Pancreas (tissue), 10 donors: ENCODE data around the gene FOXM1. TPM values are rescaled to one million over a fixed set of nuclear protein-coding genes. Genes with fewer than 3 reads are reported as not detected.

Experiments used
- ATAC-seq, 4 donors: fragments of 200-7000 bp; cut with Tn5 transposase; one replicate each; pipeline versions ENCODE4 v1.8.0 to v1.9.1; 2020; ENCODE audit warnings: mild to moderate bottlenecking in 4 of 4, moderate library complexity in 4 of 4
- DNase-seq, 6 donors: peaks; one replicate each; pipeline ENCODE4 v3.0.0-alpha.2; 2020
- FAIRE-seq: peaks from 2 replicates; lab custom pipeline; 2012; peaks lifted over from hg19 to GRCh38; lab: Jason Lieb, UNC
- H3K27ac ChIP-seq, 4 donors: fragments of 200-600 bp; sonication (generic); 1 replicate in 3 of 4; 2 replicates in 1 of 4; pipeline versions ENCODE4 v1.5.0 to v1.8.0; 2020
- H3K27me3 ChIP-seq, 4 donors: fragments of 200-600 bp; one replicate each; pipeline ENCODE4 v1.8.0; 2021
- H3K36me3 ChIP-seq, 3 donors: fragments of 200-600 bp; sonication (generic) in 1 of 3; one replicate each; pipeline versions ENCODE4 v1.5.0 to v1.8.0; 2020 to 2021
- H3K4me1 ChIP-seq, 3 donors: fragments of 200-600 bp; one replicate each; pipeline ENCODE4 v1.8.0; 2021
- H3K4me3 ChIP-seq, 4 donors: fragments of 200-600 bp; sonication (generic) in 2 of 4; one replicate each; pipeline versions ENCODE4 v1.5.0 to v1.8.0; 2020 to 2021
- H3K9me3 ChIP-seq, 4 donors: fragments of 200-600 bp; one replicate each; pipeline ENCODE4 v1.8.0; 2021
- WGBS, 2 donors: extraction: QIAGEN DNeasy Blood & Tissue Kit; methylation state at CpG; one replicate each; pipeline ENCODE4 v1.1.7; 2013; 5-methylcytosine and 5-hydroxymethylcytosine counted together
- intact Hi-C, 3 donors: fragments of 100-400 bp; cut with DNase I; formaldehyde crosslinking; loops; one replicate each; pipeline versions ENCODE4 v1.11.1 to v1.14.2; 2022
- polyA plus RNA-seq, 2 donors: library from polyadenylated mRNA; stranded (reverse); fragments of 200-250 nt; gene quantifications; one replicate each; pipeline ENCODE4 v1.2.3, GENCODE V29; 2013
- total RNA-seq, 6 donors: library from RNA; stranded (reverse); fragmentation: NEBNext Ultra II Directional in 4 of 6; extraction: Animal tissue kit (Norgen Biotek cat#: 25700) in 4 of 6; gene quantifications; one replicate each; pipeline versions ENCODE4 v1.2.1 to v1.2.4, GENCODE V29; 2021 to 2023
- TF ChIP-seq, protein P1 (sequence below), 4 donors: fragments of 200-600 bp; sonication (generic) in 3 of 4; IDR thresholded peaks; one replicate each; pipeline versions ENCODE4 v1.5.0 to v1.8.0; 2021; ENCODE audit warnings: antibody characterized with exemption in 4 of 4
- donor health status: healthy with polysubstance abuse.
- donor health status: DM: no; HTN: no; CAD: no; lungs with moderate emphysema.
- donor health status: DM: no; HTN: no; CAD: no.
- donor health status: control.
- donor health status: control.
- donor health status: Bipolar disorder and iron deficiency.
- donor health status: DM: yes; HTN: yes; CAD: no.
- donor health status: DM: no; HTN: no; CAD: no.
- donor health status: DM: no; HTN: no; CAD: no.
- donor health status: DM: yes; HTN: yes; CAD: no.

Gene FOXM1
- total and polyA plus RNA-seq, 8 donors: 0.12 to 1.5 (median 0.60) TPM; not detected in 1

DNA sequence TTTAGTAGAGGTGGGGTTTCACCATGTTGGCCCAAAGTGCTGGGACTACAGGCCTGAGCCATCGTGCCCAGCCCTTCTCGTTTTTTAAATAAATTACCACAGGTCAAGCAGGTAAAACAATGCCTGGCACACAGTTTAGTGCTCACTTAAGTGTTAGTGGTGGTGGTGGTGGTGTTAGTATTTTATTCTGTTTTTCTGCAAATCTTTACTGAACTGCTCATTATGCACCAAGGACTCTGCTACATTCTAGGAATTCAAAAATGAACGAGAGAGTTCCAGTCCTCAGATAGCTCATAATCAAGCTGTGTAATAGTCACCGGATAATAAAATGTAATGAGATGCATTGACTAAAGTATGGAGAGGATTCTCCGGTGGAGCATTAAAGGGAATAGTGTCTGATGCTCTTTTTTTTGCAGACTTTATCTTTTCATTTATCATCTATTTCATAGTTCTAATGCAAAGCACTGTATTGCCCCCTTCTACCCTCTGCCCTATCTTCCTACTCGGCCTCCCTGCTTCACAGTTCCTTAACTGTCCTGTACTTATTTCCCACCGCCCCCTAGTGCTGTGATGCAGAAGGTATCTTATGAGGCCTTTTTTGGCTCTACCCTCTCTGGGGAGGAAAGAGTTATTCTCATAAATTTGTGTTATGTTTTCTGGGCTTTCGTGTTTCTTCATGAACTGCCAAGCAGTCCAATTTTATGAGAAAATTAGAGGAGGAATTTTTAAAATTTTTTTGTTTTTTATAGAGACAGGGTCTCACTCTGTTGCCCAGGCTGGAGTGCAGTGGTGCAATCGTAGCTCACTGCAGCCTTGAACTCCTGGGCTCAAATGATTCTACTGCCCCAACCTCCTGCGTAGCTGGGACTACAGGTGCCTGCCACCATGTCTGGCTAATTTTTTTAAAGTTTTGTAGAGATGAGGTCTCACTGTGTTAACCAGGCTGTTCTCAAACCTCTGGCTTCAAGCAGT lies 63.5 kb downstream of the FOXM1 start:
- ATAC-seq (peak; percentile 31 to 72 (median 52)), DNase-seq (peak in 1 of 6 donors; percentile 51), FAIRE-seq (no peak)
- H3K36me3 ChIP-seq: peaks cover 0 to 11% (median 7%) of the 10 kb centered on the region in 3 donors
- peak overlapping the region; percentile 90 to 96 (median 94) for H3K27ac ChIP-seq
- H3K4me3 ChIP-seq: peak overlapping the region; percentile 37 to 61 (median 57)
- TF ChIP-seq, protein P1, sequence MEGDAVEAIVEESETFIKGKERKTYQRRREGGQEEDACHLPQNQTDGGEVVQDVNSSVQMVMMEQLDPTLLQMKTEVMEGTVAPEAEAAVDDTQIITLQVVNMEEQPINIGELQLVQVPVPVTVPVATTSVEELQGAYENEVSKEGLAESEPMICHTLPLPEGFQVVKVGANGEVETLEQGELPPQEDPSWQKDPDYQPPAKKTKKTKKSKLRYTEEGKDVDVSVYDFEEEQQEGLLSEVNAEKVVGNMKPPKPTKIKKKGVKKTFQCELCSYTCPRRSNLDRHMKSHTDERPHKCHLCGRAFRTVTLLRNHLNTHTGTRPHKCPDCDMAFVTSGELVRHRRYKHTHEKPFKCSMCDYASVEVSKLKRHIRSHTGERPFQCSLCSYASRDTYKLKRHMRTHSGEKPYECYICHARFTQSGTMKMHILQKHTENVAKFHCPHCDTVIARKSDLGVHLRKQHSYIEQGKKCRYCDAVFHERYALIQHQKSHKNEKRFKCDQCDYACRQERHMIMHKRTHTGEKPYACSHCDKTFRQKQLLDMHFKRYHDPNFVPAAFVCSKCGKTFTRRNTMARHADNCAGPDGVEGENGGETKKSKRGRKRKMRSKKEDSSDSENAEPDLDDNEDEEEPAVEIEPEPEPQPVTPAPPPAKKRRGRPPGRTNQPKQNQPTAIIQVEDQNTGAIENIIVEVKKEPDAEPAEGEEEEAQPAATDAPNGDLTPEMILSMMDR (IDR thresholded peaks at IDR 0.05): peak in 3 of 4 donors; percentile 16 to 36 (median 31)
- H3K27me3 ChIP-seq: no peaks in the 10 kb centered on the region
- intact Hi-C loops: no loop called here
- peaks cover 8 to 12% (median 10%) of the 10 kb centered on the region in 3 donors for H3K4me1 ChIP-seq
- H3K9me3 ChIP-seq: no peaks in the 10 kb centered on the region
- 7 to 11% methylated on average over 10 of the region's 10 CpGs for WGBS, 2 donors

DNA sequence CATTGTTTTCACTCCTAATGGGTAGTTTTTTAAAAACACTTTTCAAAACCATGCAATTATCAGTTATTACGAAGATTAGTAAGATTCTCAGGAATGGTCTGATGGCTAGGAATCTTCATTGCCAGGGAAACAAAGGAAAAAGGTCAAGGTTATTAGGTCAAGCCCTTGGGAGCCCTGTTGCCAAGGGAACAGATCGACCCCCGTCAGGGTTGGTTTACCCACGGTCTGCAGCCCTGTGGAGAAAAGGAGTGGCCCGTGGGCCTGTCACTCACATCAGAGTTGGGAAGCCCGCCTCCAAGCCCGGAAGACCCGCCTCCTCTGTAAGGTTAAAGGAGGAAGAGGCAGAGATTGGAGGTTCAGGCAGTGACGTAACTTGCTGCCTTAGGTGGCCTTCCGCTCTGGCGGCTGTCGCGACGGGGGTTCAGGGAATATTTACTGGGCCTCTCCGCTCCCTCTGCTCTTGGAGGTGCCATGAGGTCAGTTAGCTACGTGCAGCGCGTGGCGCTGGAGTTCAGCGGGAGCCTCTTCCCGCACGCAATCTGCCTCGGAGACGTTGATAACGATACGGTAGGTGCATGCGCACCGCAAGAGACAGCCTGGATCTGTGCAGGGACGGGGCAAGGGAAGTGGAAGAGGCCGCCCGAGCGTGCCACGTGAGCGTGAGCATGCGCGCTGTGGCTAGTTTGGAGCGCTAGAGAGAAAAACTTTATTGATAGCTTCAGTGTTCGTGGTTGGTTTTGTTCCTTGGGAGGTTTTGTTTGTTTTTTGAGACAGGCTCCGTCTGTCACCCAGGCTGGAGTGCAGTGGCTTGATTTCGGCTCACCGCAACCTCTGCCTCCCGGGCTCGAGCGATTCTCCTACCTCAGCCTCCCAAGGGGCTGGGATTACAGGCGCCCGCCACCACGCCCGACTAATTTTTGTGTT lies 64.4 kb downstream of the FOXM1 start, which contains the start of gene ITFG2:
Gene ITFG2 (plus strand): TSS at position 379 of the 924 bp plus-strand sequence. CDS start 93 bp downstream, at position 472.
- intact Hi-C loops: no loop called here
- TF ChIP-seq, protein P1 (IDR thresholded peaks at IDR 0.05): no peak
- H3K36me3 ChIP-seq: peaks cover 0 to 2% (median 0%) of the 10 kb centered on the region in 3 donors
- DNase-seq (peak; percentile 92 to 99 (median 98)), FAIRE-seq (peak; percentile 91), ATAC-seq (peak; percentile 95 to 98 (median 95))
- no peaks in the 10 kb centered on the region for H3K27me3 ChIP-seq
- WGBS, 2 donors: 0% methylated on average over 48 of the region's 48 CpGs
- H3K4me1 ChIP-seq: peaks cover 8 to 12% (median 10%) of the 10 kb centered on the region in 3 donors
- peak within 1 kb of the TSS; percentile 90 to 96 (median 94) for H3K27ac ChIP-seq
- no peaks in the 10 kb centered on the region for H3K9me3 ChIP-seq
- H3K4me3 ChIP-seq: peak within 1 kb of the TSS; percentile 37 to 61 (median 57)

DNA sequence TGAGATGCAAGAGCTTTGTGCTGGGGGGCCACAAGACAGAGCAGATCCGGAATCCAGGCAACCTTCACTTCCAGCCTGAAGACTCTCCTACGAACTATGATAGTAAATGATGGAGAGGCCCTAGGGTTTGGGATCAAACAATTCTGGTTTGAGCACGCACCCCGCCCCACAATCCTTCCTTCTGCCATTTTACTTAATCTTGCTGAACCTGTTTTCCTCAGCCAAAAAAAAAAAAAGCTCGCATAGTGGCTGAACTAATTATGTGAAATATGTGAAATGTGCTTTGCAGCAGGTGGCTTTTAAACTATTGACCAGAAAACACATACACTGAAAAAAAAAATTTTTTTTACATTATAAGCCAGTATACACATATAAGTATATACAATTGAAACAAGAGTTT lies 65.2 kb downstream of the FOXM1 start:
- Histone ChIP-seq H3K9me3 (no peaks in the 10 kb centered on the region), H3K4me3 (peak overlapping the region; percentile 37 to 61 (median 57)), H3K36me3 (no peaks in the 10 kb centered on the region), H3K27ac (peak overlapping the region in 3 of 4 donors; percentile 94 to 96 (median 94)), H3K4me1 (peaks cover 8 to 12% (median 10%) of the 10 kb centered on the region in 3 donors), H3K27me3 (no peaks in the 10 kb centered on the region)
- 43 to 47% methylated on average over 5 of the region's 5 CpGs for WGBS, 2 donors
- TF ChIP-seq, protein P1 (IDR thresholded peaks at IDR 0.05): no peak
- FAIRE-seq (no peak), DNase-seq (no peak), ATAC-seq (no peak)
- intact Hi-C loops: no loop called here

Other genes with a start within 250 kb of the FOXM1 start
- 10 to 100 TPM; 45.5 to 72.8 (median 51.0) TPM for gene FKBP4, start 82.2 kb downstream of the FOXM1 start, total RNA-seq
- gene FKBP4, start 82.2 kb downstream of the FOXM1 start, polyA plus RNA-seq: 10 to 100 TPM; 24.2 to 31.4 TPM
- 10 to 100 TPM; 17.0 to 30.1 (median 20.5) TPM for gene ITFG2, start 64.5 kb downstream of the FOXM1 start, total RNA-seq
- gene ITFG2, start 64.5 kb downstream of the FOXM1 start, polyA plus RNA-seq: 10 to 100 TPM; 42.2 to 51.6 TPM
- gene NRIP2, start 42.1 kb downstream of the FOXM1 start, total RNA-seq: under 1 TPM; 0.13 to 0.83 (median 0.33) TPM
- gene NRIP2, start 42.1 kb downstream of the FOXM1 start, polyA plus RNA-seq: 1 to 10 TPM in 1 of 2 donors, under 1 TPM in 1; 0.68 to 1.2 TPM
- gene TEX52, start 20.1 kb downstream of the FOXM1 start, total RNA-seq: under 1 TPM in 1 of 6 donors, not detected in 5; 0.19 TPM
- gene TEX52, start 20.1 kb downstream of the FOXM1 start, polyA plus RNA-seq: not detected
- 10 to 100 TPM in 2 of 6 donors, 1 to 10 TPM in 4; 5.7 to 12.6 (median 8.0) TPM for gene RHNO1, start within 50 bp of the FOXM1 start, total RNA-seq
- 10 to 100 TPM in 1 of 2 donors, 1 to 10 TPM in 1; 6.9 to 11.3 TPM for gene RHNO1, start within 50 bp of the FOXM1 start, polyA plus RNA-seq
- gene TULP3, start 13.7 kb upstream of the FOXM1 start, total RNA-seq: 1 to 10 TPM; 4.1 to 9.0 (median 5.7) TPM
- gene TULP3, start 13.7 kb upstream of the FOXM1 start, polyA plus RNA-seq: 1 to 10 TPM; 6.3 to 8.9 TPM
- gene TEAD4, start 82.2 kb upstream of the FOXM1 start, total RNA-seq: 10 to 100 TPM; 22.6 to 43.8 (median 31.0) TPM
- 10 to 100 TPM; 17.4 to 30.3 TPM for gene TEAD4, start 82.2 kb upstream of the FOXM1 start, polyA plus RNA-seq
- gene TSPAN9, start 200.2 kb upstream of the FOXM1 start, total RNA-seq: 10 to 100 TPM in 3 of 6 donors, 1 to 10 TPM in 3; 7.8 to 19.5 (median 10.4) TPM
- gene TSPAN9, start 200.2 kb upstream of the FOXM1 start, polyA plus RNA-seq: 10 to 100 TPM; 15.0 to 15.5 TPM